K562 (cell line): ENCODE results near the gene FBXO44. TPM values are rescaled to one million over a fixed set of nuclear protein-coding genes. Genes with fewer than 3 reads are reported as not detected.
"Not testable (repeated sequence)": the region's sequence is repeated elsewhere in the genome, so short reads cannot be mapped to it uniquely, and the experiment has no call there.

Source experiments
- ATAC-seq: fragments of 200-7000 bp; cut with Tn5 transposase; 3 replicates; pipeline ENCODE4 v1.9.1; 2020; ENCODE audit warnings: moderate library complexity
- BruUV-seq: library from RNA; stranded (reverse); fragments of 400-500 nt; replicated peaks from 2 replicates; lab custom pipeline; 2021; lab: Mats Ljungman, UMichigan
- CTCF ChIA-PET: fragments of 300-600 bp; formaldehyde crosslinking; extraction: SDS; loops from one replicate; lab custom pipeline; 2021; ENCODE audit warnings: low intra/inter-chr PET ratio; lab: Yijun Ruan, JAX
- POLR2A ChIA-PET: fragments of 300-600, 350-650 bp; sonication (Branson Sonifier 250); formaldehyde crosslinking; extraction: SDS; loops from one replicate; lab custom pipeline; 2021; ENCODE audit warnings: antibody characterized with exemption, inconsistent platforms; lab: Yijun Ruan, JAX
- DNase-seq, 4 experiments: peaks; one replicate each; pipeline versions ENCODE4 v3.0.0 to v3.0.0-alpha.2; 2011 to 2018; ENCODE audit warnings: low spot score in 3 of 4, mixed read lengths in 3 of 4; ENCODE audit errors: extremely low read depth in 1 of 4
- FAIRE-seq: peaks from 2 replicates; lab custom pipeline; 2011; peaks lifted over from hg19 to GRCh38; lab: Jason Lieb, UNC
- H2AFZ ChIP-seq: 2 replicates; pipeline ENCODE4 v1.6.0; 2011; ENCODE audit warnings: low read depth, low read length, control low read depth, inconsistent platforms
- H3K27ac ChIP-seq: fragments of 200-600 bp; 3 replicates; pipeline ENCODE4 v1.8.0; 2011; ENCODE audit warnings: low read depth, mild to moderate bottlenecking, control low read depth, inconsistent platforms, low read length, moderate library complexity, mixed read lengths; ENCODE audit errors: extremely low read depth
- H3K27me3 ChIP-seq, 2 experiments: fragments of 300-600 bp in 1 of 2; 2 replicates in 1 of 2; 3 replicates in 1 of 2; pipeline versions ENCODE4 v1.6.0 to v1.8.0; 2011; ENCODE audit warnings: inconsistent platforms in 2 of 2, low read length in 2 of 2, mild to moderate bottlenecking in 1 of 2, mixed read lengths in 1 of 2, moderate library complexity in 1 of 2; ENCODE audit not compliant: control insufficient read depth in 2 of 2, insufficient read depth in 2 of 2
- H3K36me3 ChIP-seq: fragments of 300-600 bp; 3 replicates; pipeline ENCODE4 v1.8.0; 2011; ENCODE audit warnings: mild to moderate bottlenecking, low read length, inconsistent platforms; ENCODE audit not compliant: control insufficient read depth, insufficient read depth
- H3K4me1 ChIP-seq, 2 experiments: fragments of 200-600 bp in 1 of 2; replicated peaks in 1 of 2; 2 replicates in 1 of 2; 3 replicates in 1 of 2; pipeline versions ENCODE4 v1.5.1 to v1.8.0; 2011; ENCODE audit warnings: inconsistent platforms in 2 of 2, low read length in 2 of 2, mild to moderate bottlenecking in 1 of 2, mixed read lengths in 1 of 2, moderate library complexity in 1 of 2; ENCODE audit not compliant: control insufficient read depth in 2 of 2, insufficient read depth in 2 of 2
- H3K4me2 ChIP-seq: 2 replicates; pipeline ENCODE4 v1.6.1; 2011; ENCODE audit warnings: low read length, control low read depth, inconsistent platforms, mixed read lengths; ENCODE audit not compliant: insufficient read depth
- H3K4me3 ChIP-seq: fragments of 200-600 bp; sonication (generic), shearing (Covaris generic); 2 replicates; pipeline ENCODE4 v1.5.1; 2016; ENCODE audit warnings: control low read depth, inconsistent platforms
- H3K79me2 ChIP-seq: fragments of 200-600 bp; 3 replicates; pipeline ENCODE4 v1.8.0; 2011; ENCODE audit warnings: low read length, inconsistent platforms; ENCODE audit not compliant: control insufficient read depth, insufficient read depth
- H3K9ac ChIP-seq, 2 experiments: 2 replicates each; pipeline versions ENCODE4 v1.6.0 to v1.6.1; 2011; ENCODE audit warnings: low read depth in 2 of 2, low read length in 2 of 2, control low read depth in 1 of 2, inconsistent platforms in 1 of 2, mild to moderate bottlenecking in 1 of 2, mixed read lengths in 1 of 2; ENCODE audit not compliant: insufficient read depth in 1 of 2
- H3K9me1 ChIP-seq: one replicate; pipeline ENCODE4 v1.6.0; 2011; ENCODE audit warnings: inconsistent platforms, mild to moderate bottlenecking, low read length, moderate library complexity; ENCODE audit not compliant: control insufficient read depth, insufficient read depth
- H3K9me3 ChIP-seq: replicated peaks from 2 replicates; pipeline ENCODE4 v1.5.1; 2011; ENCODE audit warnings: low read depth, low read length, inconsistent platforms; ENCODE audit not compliant: control insufficient read depth, insufficient read depth
- H4K20me1 ChIP-seq: replicated peaks from 2 replicates; pipeline ENCODE4 v1.6.1; 2011; ENCODE audit warnings: low read length, inconsistent platforms, mixed read lengths; ENCODE audit not compliant: control insufficient read depth, insufficient read depth
- AFF4 ChIP-seq: sonication (generic); formaldehyde crosslinking; IDR thresholded peaks from 2 replicates; pipeline ENCODE4 v1.8.0; 2023; ENCODE audit warnings: mild to moderate bottlenecking, missing genetic modification reagents
- CBX3 ChIP-seq, 2 experiments: IDR thresholded peaks; 1 replicate in 1 of 2; 2 replicates in 1 of 2; pipeline ENCODE4 v1.6.1; 2012; ENCODE audit warnings: inconsistent platforms in 2 of 2, low read length in 2 of 2, borderline replicate concordance in 1 of 2, control low read depth in 1 of 2
- FOXA3 ChIP-seq, 2 experiments: fragments of 450-650 bp in 1 of 2; sonication (generic) in 1 of 2; formaldehyde crosslinking; IDR thresholded peaks in 1 of 2; conservative IDR thresholded peaks in 1 of 2; 2 replicates each; pipeline versions ENCODE4 v1.4.0 to v1.8.0; 2020 to 2022; ENCODE audit warnings: mild to moderate bottlenecking in 2 of 2, missing genetic modification reagents in 1 of 2
- FOXP1 ChIP-seq: sonication (generic); formaldehyde crosslinking; IDR thresholded peaks from 2 replicates; pipeline ENCODE4 v1.8.0; 2022; ENCODE audit warnings: mild to moderate bottlenecking, missing genetic modification reagents
- PHTF2 ChIP-seq: fragments of 250-450 bp; sonication (Bioruptor Pico); IDR thresholded peaks from 2 replicates; pipeline ENCODE4 v1.5.0; 2021; ENCODE audit warnings: mild to moderate bottlenecking
- POLR2A ChIP-seq: fragments of 450-650 bp; conservative IDR thresholded peaks from 2 replicates; pipeline ENCODE4 v1.6.1; 2016
- POLR2B ChIP-seq: fragments of 450-650 bp; IDR thresholded peaks from 2 replicates; pipeline ENCODE4 v1.6.1; 2018; ENCODE audit warnings: low read depth; ENCODE audit not compliant: partially characterized antibody
- SMARCE1 ChIP-seq: fragments of 450-650 bp; IDR thresholded peaks from 2 replicates; pipeline ENCODE4 v1.7.1; 2016; ENCODE audit warnings: mild to moderate bottlenecking
- SMC3 ChIP-seq: conservative IDR thresholded peaks from 2 replicates; pipeline ENCODE4 v1.6.1; 2011; ENCODE audit warnings: low read depth, low read length, improper control_type of control experiment; ENCODE audit not compliant: insufficient read depth
- SUPT5H ChIP-seq: fragments of 450-650 bp; IDR thresholded peaks from 2 replicates; pipeline ENCODE4 v1.6.1; 2016
- TRIM24 ChIP-seq, 2 experiments: fragments of 450-650 bp; IDR thresholded peaks; 2 replicates each; pipeline ENCODE4 v1.6.1; 2016
- ZNF551 ChIP-seq: fragments of 250-450 bp; sonication (Bioruptor Pico); IDR thresholded peaks from 2 replicates; pipeline ENCODE4 v1.5.0; 2021; ENCODE audit warnings: mild to moderate bottlenecking, moderate library complexity
- ZNF584 ChIP-seq: fragments of 200-800 bp; sonication (Bioruptor generic); IDR thresholded peaks from 2 replicates; pipeline ENCODE4 v1.6.1; 2016; ENCODE audit warnings: low read depth, mild to moderate bottlenecking, missing genetic modification characterization, missing compliant biosample characterization
- WGBS: fragments of 100-300 bp; shearing (Covaris generic); methylation state at CpG from one replicate; pipeline ENCODE4 v1.1.6; 2016; ENCODE audit warnings: low coverage, mixed read lengths; ENCODE audit not compliant: insufficient coverage; ENCODE audit errors: missing lambda C conversion rate; 5-methylcytosine and 5-hydroxymethylcytosine counted together
- in situ Hi-C: fragments of 300-500 bp; cut with MboI; formaldehyde crosslinking; loops from 4 replicates; pipeline ENCODE4 v1.15.0; 2018; ENCODE audit warnings: inconsistent platforms, mixed read lengths
- intact Hi-C: fragments of 100-400 bp; cut with micrococcal nuclease; formaldehyde crosslinking; loops from 2 replicates; pipeline ENCODE4 v1.14.2; 2022
- polyA plus RNA-seq, 8 experiments: library from polyadenylated mRNA; depleted of rRNA in 4 of 8; stranded (reverse) in 5 of 8; unstranded in 3 of 8; fragments of >200 nt; fragmentation: Nextera tagmentation in 2 of 8; fragmentation: Illumina TruSeq in 1 of 8; extraction: Ambion mirVana in 2 of 8; extraction: Trizol in 1 of 8; gene quantifications; 2 replicates each; pipeline versions ENCODE4 v1.2.1 to v1.2.3, GENCODE V29; 2011 to 2014; ENCODE audit warnings: inconsistent platforms in 1 of 8, missing spikeins in 1 of 8
- total RNA-seq, 7 experiments: library from RNA; depleted of rRNA in 6 of 7; stranded (reverse); fragments of >200 nt in 6 of 7; fragmentation: Illumina TruSeq in 2 of 7; extraction: Trizol in 2 of 7; gene quantifications; 2 replicates each; pipeline versions ENCODE4 v1.2.1 to v1.2.3, GENCODE V29; 2011 to 2021; ENCODE audit warnings: low replicate concordance in 1 of 7

The FBXO44 gene
- total and polyA plus RNA-seq, 9 of the 15 experiments (the other 6 are each of a cell fraction or from before 2014, with no cell fraction given), result 0.69 to 20.9 (median 6.7) TPM

GRCh38 chr1:11609378-11609777, 45.3 kb upstream of the FBXO44 start:
- WGBS, result 4% methylated on average over 10 of the region's 13 CpGs

GRCh38 chr1:11610629-11611180, 44.0 kb upstream of the FBXO44 start:
- Histone ChIP-seq H3K4me2 (no peak overlapping the region), H3K36me3 (no peaks in the 10 kb centered on the region), H3K4me3 (no peak overlapping the region), H3K79me2 (no peaks in the 10 kb centered on the region), H3K27me3 (peaks cover 4 to 33% of the 10 kb centered on the region in 2 experiments; a peak in 4 of 5 replicates), H3K9ac (no peak overlapping the region), H3K9me1 (no peaks in the 10 kb centered on the region), H2AFZ (no peak overlapping the region), H3K27ac (no peak overlapping the region), H3K4me1 (peaks cover 0 to 4% of the 10 kb centered on the region in 2 experiments; a peak in 3 of 5 replicates), H4K20me1 (no peaks in the 10 kb centered on the region), H3K9me3 (no peaks in the 10 kb centered on the region)
- ChIA-PET CTCF (no interaction called here), POLR2A (interaction anchor here (1.3 kb wide), 1 partner anchor 11 kb away, joined by 4 read pairs; no protein-coding TSS in a partner anchor)
- in situ Hi-C loops, result no loop called here
- ATAC-seq (no peak), FAIRE-seq (no peak), DNase-seq (no peak)
- 8% methylated on average over 6 of the region's 6 CpGs for WGBS
- BruUV-seq, result no TSS peak
- intact Hi-C loops, result no loop called here
- TF ChIP-seq SMARCE1 (no peak), CBX3 (IDR thresholded peaks at IDR 0.05; ENCODE audit: borderline replicate concordance in 1 of 2, low read length in 2 of 2) (no peak), AFF4 (CRISPR knock-in tag) (no peak), ZNF551 (CRISPR knock-in tag) (no peak), SMC3 (no peak), FOXA3 (CRISPR knock-in tag; conservative IDR thresholded peaks at IDR 0.05 in 1 of 2, IDR thresholded peaks at IDR 0.05 in 1 of 2) (no peak), TRIM24 (IDR thresholded peaks at IDR 0.05) (no peak), PHTF2 (CRISPR knock-in tag) (no peak), FOXP1 (CRISPR knock-in tag) (no peak), ZNF584 (CRISPR knock-in tag) (no peak)

More at GRCh38 chr1:11609378-11609777, 45.3 kb upstream of the FBXO44 start:
- POLR2A ChIA-PET, result interaction anchor here (1.0 kb wide), 1 partner anchor 299 kb away, joined by 4 read pairs; no protein-coding TSS in a partner anchor
- FAIRE-seq, H3K9me1 ChIP-seq, ATAC-seq, H2AFZ ChIP-seq, H3K9me3 ChIP-seq, H3K4me1 ChIP-seq, H4K20me1 ChIP-seq, H3K79me2 ChIP-seq, CTCF ChIA-PET, H3K27ac ChIP-seq, H3K4me3 ChIP-seq, H3K9ac ChIP-seq, BruUV-seq, DNase-seq, H3K4me2 ChIP-seq, H3K36me3 ChIP-seq, in situ Hi-C loops, intact Hi-C loops: not testable (repeated sequence)
- H3K27me3 ChIP-seq, result peaks cover 8 to 42% of the 10 kb centered on the region in 2 experiments; a peak in 4 of 5 replicates
- peak; percentile 77; the same call in 1 of the 2 replicates for TF ChIP-seq POLR2A
- peak; percentile 56; the same call in 1 of the 2 replicates for TF ChIP-seq SUPT5H
- TF ChIP-seq POLR2B, result peak; percentile 18
